DMS114 treated with DMSO at 0.1 percent for 48 hours (cell line): ENCODE data around the gene RHBDL1.
"Not testable (repeated sequence)": the region's sequence is repeated elsewhere in the genome, so short reads cannot be mapped to it uniquely, and the experiment has no call there.

Experiments used
- DNase-seq: peaks from one replicate; lab custom pipeline; 2025; ENCODE audit not compliant: unreplicated experiment; lab: John Stamatoyannopoulos, UW

RHBDL1 gene

GRCh38 chr16:684961-685696, 9.7 kb downstream of the RHBDL1 start:
- DNase-seq = no peak

- no peak for DNase-seq
These were observed 10.5 kb downstream of the RHBDL1 start for GRCh38 chr16:685967-686366.

GRCh38 chr16:686459-687260, 11.2 kb downstream of the RHBDL1 start:
- no peak for DNase-seq

GRCh38 chr16:687499-687898, 12.0 kb downstream of the RHBDL1 start:
- DNase-seq = no peak

- no peak for DNase-seq
These were observed 13.9 kb downstream of the RHBDL1 start for GRCh38 chr16:689175-689897.

GRCh38 chr16:691242-691641, 15.8 kb downstream of the RHBDL1 start:
- not testable (repeated sequence) for DNase-seq

GRCh38 chr16:692356-693108, 17.1 kb downstream of the RHBDL1 start:
- no peak for DNase-seq

- no peak for DNase-seq
These were observed 17.9 kb downstream of the RHBDL1 start for GRCh38 chr16:693364-693763.

GRCh38 chr16:693766-694165, 18.3 kb downstream of the RHBDL1 start:
- DNase-seq = no peak

- no peak for DNase-seq
These were observed 18.9 kb downstream of the RHBDL1 start for GRCh38 chr16:694187-694862.

GRCh38 chr16:694863-695354, 19.4 kb downstream of the RHBDL1 start:
- DNase-seq = no peak

- no peak for DNase-seq
These were observed 20.1 kb downstream of the RHBDL1 start for GRCh38 chr16:695355-696089.

GRCh38 chr16:698911-699671, 23.6 kb downstream of the RHBDL1 start:
- DNase-seq = no peak

GRCh38 chr16:700684-701584, 25.5 kb downstream of the RHBDL1 start:
- DNase-seq = no peak

- DNase-seq = no peak
These were observed 26.9 kb downstream of the RHBDL1 start for GRCh38 chr16:702341-702740.

GRCh38 chr16:703406-703805, 27.9 kb downstream of the RHBDL1 start:
- no peak for DNase-seq

GRCh38 chr16:704047-704446, 28.6 kb downstream of the RHBDL1 start:
- no peak for DNase-seq
